ENCODE results near the gene MTHFSD.

GRCh38 chr16:86558355-86559193 lies 3.5 kb upstream of the MTHFSD start:
- no peak for TF ChIP-seq CTCF (IDR thresholded peaks at IDR 0.05)
- TF ChIP-seq POLR2A (IDR thresholded peaks at IDR 0.05): no peak
